Hypothalamus (tissue), 51 donors: ENCODE measurements around the gene SMAD1.
"Not testable (repeated sequence)": the region's sequence is repeated elsewhere in the genome, so short reads cannot be mapped to it uniquely, and the experiment has no call there.

Source experiments
- DNase-seq, 51 donors: peaks; one replicate each; lab custom pipeline; 2025; lab: John Stamatoyannopoulos, UW

Gene SMAD1

DNA sequence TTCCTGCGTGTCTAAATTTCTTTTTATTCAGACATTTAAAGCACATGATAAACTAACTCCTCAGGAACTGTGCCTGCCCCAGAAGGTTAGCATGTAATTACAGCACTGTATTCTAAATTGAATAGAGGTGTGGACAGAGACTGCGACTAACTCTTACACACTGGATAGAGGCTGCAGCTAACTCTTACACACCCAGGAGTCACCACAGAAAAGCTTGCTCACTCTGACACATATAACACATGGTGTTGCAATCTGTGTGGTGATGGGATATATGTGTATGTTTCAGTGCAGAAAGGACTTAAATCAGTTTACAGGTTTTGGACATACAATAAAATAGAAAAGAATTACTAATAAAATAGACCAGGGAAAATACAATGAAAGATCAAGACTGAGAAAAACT is 41.5 kb downstream of the SMAD1 start:
- DNase-seq, result no peak

DNA sequence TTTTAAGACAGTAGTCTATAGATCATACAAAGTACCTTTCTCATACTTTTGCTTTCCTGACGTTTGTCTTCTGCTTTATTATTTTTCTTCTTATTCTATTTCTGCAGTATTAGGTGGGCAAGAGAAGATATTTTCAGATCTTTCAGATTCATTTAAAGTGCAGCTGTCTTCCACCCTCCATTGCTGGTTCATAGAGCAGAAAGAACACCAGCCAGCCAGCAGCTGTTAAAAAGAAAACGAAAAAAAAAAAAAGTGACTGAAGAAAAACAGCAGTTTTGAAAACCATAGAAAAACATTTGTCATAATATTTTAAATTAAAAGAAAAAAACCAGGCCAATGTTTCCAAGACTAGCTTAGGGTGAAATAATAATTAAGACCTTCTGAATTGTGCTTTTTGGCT is 42.9 kb downstream of the SMAD1 start:
- peak in 1 of 51 donors; percentile 21 for DNase-seq

DNA sequence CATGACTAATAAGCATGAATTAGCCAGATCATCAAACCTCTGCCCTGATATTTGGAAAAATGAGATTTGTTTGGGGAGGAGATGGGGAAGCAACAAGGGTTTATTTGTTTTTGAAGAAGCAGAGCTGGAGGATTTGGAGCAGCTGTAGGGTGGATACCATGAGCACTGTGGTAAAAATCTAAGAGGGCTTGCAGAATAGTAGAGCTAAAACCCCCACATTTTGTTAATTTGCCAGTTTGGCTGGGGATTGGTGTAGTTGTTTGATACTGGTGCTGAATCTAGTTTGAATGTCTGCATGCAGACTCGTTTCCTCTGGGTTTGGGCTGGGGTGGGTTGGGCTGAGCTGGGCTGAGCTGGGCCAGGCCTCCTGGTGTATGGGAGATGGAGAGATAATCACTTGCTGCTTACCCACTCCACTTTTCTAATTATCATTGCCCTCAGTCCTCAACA is 43.7 kb downstream of the SMAD1 start:
- DNase-seq, result peak in 4 of 51 donors; percentile 3 to 24 (median 9)

DNA sequence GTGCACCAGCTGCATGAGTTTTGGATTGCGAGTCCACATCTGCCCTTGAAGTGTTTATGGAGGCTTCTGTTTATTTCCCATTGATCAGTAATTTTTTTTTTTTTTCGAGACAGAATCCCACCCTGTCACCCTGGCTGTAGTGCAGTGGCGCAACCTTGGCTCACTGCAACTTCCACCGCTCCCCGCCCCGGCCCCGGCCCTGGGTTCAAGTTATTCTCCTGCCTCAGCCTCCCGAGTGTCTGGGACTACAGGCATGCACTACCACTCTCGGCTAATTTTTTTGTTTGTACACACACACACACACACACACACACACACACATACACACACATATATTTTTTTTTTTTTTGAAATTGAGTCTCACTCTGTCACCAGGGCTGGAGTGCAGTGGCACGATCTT is 46.1 kb downstream of the SMAD1 start:
- no peak for DNase-seq

DNA sequence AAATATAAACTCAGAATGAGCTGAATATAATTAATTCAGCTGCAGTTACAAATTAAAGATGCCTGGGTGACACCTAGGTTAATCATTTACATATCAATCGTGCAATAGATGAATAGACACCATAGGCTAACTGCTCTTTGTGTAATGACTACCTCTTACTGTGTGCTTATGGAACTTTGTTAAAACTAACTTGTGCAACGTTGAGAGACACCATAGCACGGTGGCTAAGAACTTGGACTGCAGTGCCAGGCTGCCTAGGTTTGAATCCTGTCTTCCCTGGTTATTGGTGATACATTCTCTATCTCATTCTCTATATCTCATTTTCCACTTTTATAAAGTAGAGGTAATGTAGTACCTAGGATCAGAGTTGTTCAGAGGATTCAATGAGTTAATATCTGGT is 46.9 kb downstream of the SMAD1 start:
- no peak for DNase-seq

DNA sequence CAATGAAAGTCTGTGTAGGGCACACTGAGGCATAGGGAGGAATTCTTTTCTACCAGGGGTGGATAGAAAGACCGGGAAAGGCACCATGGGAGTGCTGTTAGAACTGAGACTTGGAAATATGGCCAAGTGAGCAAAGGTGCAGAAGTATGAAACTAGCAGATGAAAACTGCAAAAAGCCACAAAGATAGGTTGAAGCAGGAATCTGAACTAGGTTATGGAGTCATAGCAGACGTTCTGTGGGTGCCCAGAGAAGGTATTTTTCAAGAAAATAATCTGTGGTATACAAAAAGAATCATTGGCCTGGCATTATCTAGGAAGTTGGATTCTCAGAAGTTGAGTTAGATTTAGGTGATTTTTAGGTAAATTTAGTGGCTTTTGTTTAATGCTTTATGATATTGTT is 48.5 kb downstream of the SMAD1 start:
- DNase-seq, result no peak

DNA sequence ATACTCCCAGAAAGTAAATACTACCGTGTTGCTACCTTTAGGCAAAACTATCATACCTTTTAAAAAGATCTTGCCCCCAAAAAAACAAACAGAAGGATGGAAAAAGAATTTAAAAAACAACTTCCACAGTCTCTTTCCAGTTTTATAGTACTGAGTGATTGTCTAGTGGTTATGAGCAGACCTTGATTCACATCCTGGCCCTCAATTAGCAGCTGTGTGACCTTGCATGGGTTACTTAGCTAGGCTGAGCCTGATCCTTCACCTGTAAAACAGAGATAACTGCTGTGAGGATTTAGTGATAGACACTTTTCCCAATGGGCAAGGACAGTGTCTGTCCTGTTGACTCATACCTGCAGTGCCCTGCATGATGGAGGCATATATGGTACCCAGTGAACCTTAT is 49.0 kb downstream of the SMAD1 start:
- no peak for DNase-seq

DNA sequence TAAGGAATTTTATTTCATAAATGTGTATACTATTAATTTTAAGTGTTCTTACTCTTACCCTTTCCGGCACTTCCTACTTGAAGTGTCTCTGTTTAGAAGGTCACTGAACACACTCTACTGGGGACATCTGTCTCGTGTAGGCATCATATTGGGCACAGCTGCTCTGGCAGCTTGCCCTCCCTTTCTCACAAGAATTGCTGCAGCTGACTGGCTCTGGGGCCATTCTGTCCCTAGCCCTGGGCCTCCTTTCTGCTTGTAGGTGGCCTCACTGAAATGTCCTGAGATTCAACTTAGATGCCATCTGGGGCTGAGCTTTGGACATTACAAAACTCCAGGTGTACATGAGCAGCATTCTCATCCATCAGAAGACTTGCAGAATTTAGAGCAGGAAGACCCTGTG is 49.6 kb downstream of the SMAD1 start:
- DNase-seq, result peak in 23 of 51 donors; percentile 4 to 64 (median 26)

DNA sequence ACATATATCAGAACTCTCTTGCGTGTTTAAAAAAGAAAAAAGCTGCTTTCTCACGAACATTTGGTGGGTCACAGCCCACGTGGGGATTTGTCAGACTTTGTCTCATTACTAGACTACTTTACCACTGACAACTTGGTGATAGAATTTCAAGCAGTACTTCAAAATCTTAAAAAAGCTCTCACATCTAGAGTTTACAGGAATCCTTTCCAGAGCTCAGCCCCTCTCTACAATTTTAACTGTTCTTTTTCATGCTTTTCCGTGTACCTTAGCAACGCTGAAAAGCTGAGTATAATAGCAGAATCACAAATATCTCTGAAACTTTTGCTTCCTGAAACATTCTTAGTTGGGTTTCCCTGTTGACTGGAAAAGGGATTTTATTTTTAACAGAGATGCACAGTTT is 50.2 kb downstream of the SMAD1 start:
- peak in 1 of 51 donors; percentile 25 for DNase-seq

DNA sequence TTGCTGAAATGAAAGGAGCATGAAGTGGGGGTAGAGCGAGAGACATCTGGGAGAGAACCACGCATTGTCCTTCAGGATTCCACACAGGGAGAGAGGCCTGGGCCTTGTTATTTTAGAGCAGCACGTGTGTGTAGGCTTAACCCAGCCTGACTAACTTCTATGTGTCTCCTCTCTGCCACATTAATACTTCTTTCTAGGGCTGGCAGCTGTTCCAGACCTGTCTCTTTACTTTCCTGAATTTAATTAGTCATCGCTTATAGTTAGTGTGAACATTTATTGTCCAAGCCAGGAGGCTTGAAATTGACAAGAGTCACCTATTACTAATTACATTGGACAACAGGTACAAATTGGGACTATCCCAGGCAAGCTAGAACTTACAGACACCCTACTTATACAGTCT is 51.3 kb downstream of the SMAD1 start:
- no peak for DNase-seq

DNA sequence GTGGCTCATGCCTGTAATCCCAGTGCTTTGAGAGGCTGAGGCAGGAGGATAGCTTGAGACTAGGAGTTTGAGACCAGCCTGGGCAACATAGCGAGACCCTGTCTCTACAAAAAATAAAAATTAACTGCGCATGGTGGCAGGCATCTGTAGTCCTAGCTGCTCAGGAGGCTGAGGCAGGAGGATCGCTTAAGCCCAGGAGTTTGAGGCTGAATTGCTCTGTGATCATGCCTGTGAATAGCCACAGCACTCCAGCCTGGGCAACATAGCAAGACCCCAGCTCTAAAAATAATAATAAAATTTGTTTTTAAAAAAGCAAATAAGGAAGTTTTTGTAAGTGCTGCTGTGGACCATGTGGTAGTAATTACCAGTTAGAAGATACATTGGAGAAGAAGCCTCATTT is 51.8 kb downstream of the SMAD1 start:
- not testable (repeated sequence) for DNase-seq

DNA sequence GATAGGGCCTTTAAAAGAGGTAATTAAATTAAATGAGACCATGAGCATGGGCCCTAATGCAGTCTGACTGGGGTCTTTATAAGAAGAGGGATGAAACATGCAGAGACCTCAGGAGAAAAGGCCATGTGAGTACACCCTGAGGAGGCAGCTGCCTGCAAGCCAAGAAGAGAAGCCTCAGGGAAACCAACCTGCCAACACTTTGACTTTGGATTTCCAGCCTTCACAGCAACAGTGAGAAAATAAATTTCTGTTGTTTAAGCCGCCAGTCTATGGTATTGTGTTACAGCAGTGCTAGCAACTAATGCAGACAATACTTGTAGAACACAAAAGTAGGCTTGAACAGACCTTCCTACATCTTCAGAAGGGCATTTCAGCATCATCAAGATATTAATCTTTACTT is 52.3 kb downstream of the SMAD1 start:
- no peak for DNase-seq

DNA sequence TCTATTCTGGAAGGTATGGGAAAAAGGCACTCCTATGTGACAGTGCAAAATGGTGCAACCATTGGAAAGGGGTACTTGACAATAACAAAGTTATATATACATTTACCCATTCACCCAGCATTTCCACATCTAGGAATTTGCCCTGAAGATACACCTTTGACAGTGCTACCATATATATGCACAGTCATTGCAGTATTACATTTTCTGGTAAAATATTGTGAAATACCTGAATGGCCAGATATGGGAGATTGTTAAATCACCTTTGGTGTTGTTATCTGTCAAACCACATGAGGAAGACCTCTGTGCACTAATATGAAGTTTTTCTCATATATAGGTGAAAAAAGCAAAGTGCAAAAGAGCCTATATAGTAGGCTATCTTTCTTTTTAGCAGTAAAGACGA is 53.5 kb downstream of the SMAD1 start:
- DNase-seq, result no peak

DNA sequence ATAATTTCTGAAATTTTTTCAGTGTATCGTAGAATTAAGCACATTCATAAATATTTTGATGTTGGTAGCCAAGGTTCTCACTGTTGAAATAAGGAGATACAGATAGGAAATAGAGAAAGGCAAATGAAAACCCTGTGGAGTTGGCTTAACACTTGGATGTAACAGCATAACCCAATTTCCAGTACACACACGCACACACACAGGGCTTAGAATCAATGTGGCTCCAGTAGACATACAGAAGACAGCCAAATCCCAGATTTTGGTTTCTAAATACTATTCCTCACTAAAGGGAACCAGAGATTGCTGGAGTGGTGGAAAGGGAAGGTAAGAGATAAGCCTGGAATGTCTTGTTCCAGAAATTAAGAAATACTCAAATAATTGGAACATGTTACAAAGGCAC is 54.4 kb downstream of the SMAD1 start:
- DNase-seq, result no peak

DNA sequence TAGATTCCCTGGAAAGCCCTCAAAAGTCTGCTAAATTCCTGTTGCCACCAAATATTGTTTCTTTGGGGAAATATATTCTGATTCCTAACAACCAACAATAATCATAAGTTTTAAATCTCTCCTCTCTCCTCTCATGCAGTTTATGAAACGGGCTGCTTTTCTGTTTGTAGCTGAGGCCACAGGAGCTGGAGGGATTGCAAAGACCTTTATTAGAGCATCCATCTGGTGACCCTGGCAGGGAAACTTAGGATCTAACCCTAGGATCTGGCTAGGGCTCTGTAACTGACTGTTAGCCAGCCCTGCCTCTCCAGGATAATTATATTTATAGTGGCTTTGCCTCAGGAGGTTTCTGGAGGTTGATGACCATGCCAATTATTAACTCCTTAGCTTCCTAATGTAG is 56.9 kb downstream of the SMAD1 start:
- no peak for DNase-seq

DNA sequence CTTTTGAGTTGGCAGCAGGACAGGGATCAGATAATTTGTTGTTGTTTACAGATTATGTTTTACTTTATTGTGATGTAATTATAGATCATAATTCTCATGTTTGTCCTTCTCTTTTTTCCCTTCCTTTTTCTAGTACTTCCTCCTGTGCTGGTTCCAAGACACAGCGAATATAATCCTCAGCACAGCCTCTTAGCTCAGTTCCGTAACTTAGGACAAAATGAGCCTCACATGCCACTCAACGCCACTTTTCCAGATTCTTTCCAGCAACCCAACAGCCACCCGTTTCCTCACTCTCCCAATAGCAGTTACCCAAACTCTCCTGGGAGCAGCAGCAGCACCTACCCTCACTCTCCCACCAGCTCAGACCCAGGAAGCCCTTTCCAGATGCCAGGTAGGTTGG is 58.0 kb downstream of the SMAD1 start:
- DNase-seq, result no peak

DNA sequence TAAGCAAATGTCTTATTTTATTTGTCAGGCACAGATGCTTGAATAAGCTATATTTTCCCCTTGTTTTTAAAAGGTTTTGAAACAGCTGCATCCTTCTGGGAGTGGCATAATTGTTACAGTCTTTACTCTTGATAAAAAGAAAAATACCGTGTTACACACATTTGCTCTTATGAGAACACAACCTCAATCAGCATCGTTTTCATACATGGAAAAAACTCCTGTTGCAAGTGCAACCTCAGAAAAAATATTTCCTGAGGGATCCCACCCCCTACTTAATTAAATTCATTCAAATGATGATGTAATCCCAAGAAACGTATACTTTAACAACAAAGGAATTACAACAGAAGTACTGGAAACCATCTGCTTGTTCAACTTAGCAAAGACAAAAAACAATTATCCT is 58.6 kb downstream of the SMAD1 start:
- no peak for DNase-seq

DNA sequence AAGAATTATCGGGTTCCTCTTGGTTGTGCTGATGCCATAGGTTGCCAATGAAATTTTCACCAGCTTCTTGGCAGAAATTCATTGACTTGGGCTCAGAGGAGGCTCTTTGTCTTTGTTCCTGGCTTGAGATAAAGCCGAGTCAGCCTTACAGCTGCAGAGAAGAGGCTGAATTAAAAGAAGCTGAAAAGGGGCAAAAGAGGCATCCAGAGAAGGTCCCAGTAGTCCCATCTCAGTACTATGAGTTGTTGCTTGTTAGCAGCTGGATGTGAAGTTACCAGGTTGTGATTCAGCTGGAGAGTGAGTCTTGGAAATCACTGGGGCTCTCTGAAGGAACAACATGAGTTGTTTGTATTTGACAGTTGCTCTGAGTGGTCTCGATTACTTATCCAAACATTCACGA is 59.7 kb downstream of the SMAD1 start:
- DNase-seq, result peak in 6 of 51 donors; percentile 8 to 50 (median 26)

DNA sequence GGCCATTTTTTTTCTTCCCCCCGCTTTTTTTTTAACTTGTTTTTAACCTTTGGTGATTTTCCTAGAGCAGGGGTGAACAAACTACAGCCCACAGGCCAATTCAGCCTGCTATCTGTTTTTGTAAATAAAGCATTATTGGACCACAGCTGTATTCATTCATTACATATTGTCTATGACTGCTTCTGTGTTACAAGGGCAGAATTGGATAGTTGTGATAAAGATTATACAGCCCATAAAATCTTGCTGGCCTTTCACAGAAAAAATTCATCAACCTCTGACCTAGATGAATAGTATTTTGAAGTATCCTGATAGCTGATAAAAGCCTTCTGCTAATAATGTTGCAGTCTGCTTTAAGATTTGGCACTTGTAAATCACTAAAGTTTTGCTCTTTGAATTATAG is 63.4 kb downstream of the SMAD1 start:
- no peak for DNase-seq

DNA sequence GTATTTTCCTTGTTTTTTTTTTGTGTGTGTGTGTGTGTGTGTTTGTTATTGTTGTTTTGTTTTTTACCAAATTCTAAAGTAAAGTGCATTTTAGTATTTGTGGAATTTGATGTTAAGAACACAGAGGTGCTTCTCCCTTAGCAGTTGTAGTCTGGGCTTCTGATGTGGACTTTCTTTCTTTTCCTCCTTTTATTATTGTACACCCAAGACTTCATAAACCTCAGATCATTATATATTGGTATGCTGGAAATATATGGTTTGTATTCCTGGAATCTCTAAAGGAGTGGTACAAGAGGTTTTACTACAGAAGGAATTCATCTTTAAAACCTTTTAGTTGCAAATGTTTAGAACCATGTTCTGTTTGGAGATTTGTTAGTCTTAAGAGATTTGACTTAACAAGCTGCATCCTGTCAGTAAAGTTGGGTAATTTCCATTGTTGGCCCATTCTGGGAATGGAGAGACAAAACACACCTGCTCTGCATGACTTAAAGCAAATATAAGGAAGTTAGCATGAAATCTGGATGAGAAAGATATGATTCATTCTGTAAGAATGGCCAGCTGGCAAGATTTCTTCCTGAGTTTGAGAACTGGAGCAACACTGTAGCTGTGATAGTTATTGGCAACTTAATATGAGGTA is 64.0 kb downstream of the SMAD1 start:
- DNase-seq, result no peak

DNA sequence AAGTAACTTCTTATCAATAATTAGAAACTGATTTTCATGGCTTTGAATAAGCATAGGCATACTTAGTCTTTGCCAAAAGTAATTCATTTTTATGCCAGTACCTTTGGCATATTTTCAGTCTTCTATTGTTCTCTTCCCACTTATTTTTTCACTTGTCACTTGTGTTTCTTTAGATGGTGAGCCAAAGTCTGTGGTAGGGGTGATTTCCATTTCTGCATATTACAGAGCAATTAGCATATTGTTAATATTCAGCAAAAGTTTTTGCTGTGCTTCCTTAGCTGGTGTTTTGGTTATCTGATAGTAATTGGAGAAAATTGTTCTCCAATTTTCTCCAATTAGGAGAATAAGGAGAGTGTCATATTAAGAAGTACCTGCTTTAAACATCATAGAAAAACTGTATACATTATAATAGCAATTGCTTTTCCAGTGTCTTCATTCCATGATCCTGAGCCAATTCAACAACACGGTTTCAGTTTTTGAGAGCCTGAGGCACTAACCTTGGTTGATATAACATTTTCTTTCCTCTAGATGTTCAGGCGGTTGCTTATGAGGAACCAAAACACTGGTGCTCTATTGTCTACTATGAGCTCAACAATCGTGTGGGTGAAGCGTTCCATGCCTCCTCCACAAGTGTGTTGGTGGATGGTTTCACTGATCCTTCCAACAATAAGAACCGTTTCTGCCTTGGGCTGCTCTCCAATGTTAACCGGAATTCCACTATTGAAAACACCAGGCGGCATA is 64.7 kb downstream of the SMAD1 start:
- peak in 1 of 51 donors; percentile 34 for DNase-seq

DNA sequence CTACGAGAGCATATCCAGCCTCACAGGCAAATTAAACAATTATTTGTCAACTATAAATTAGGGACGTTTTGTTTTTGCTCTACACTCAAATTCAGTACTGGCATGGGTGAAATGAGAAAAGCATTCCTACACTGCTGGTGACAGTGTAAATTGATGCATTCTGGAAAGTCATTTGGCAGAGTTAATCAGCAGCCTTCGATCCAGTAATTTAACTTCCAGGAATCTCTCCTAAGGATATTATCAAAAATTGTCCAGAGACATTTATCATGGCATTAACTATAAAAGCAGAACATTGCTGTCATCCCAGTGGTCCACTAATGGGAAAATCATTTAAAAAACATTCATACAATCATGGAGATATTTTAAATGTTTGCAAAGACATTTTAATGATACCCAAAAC is 70.0 kb downstream of the SMAD1 start:
- DNase-seq, result no peak
